Activated CD4-positive, alpha-beta T cell treated with anti-CD3 and anti-CD28 coated beads for 36 hours (primary cell): Measurements from ENCODE around the gene SDK1. TPM values are rescaled to one million over a fixed set of nuclear protein-coding genes. Genes with fewer than 3 reads are reported as not detected.

Experiments
- ATAC-seq: fragments of 200-7000 bp; cut with Tn5 transposase; one replicate; pipeline ENCODE4 v1.10.0; 2021; ENCODE audit warnings: mild to moderate bottlenecking, moderate library complexity
- CTCF ChIA-PET: fragments of 350-600 bp; sonication (Branson Sonifier 250); formaldehyde crosslinking; loops from one replicate; lab custom pipeline; 2021; ENCODE audit warnings: antibody characterized with exemption; lab: Charles Lee
- POLR2A ChIA-PET: fragments of 350-600 bp; sonication (Branson Sonifier 250); formaldehyde crosslinking; loops from one replicate; lab custom pipeline; 2021; ENCODE audit warnings: antibody characterized with exemption, inconsistent platforms; lab: Charles Lee
- DNase-seq: peaks from one replicate; pipeline ENCODE4 v3.0.0-alpha.2; 2020
- H3K27ac Mint-ChIP-seq: one replicate; pipeline ENCODE4 v1.8.0; 2021; ENCODE audit warnings: mixed read lengths
- H3K27me3 Mint-ChIP-seq: one replicate; pipeline ENCODE4 v1.8.0; 2021; ENCODE audit warnings: mixed read lengths
- H3K36me3 Mint-ChIP-seq: one replicate; pipeline ENCODE4 v1.8.0; 2021; ENCODE audit warnings: low read depth, mixed read lengths
- H3K4me1 Mint-ChIP-seq: one replicate; pipeline ENCODE4 v1.8.0; 2021; ENCODE audit warnings: mixed read lengths
- H3K4me3 Mint-ChIP-seq: one replicate; pipeline ENCODE4 v1.8.0; 2021; ENCODE audit warnings: mild to moderate bottlenecking, moderate library complexity, mixed read lengths
- H3K9me3 Mint-ChIP-seq: one replicate; pipeline ENCODE4 v1.8.0; 2021; ENCODE audit warnings: low read depth, mixed read lengths
- intact Hi-C, 2 experiments: fragments of 100-400 bp; cut with DNase I in 1 of 2; cut with micrococcal nuclease in 1 of 2; formaldehyde crosslinking; loops; one replicate each; pipeline versions ENCODE4 v1.14.2 to v1.15.1; 2022 to 2024; cut with DNase I, micrococcal nuclease
- total RNA-seq, 2 experiments: library from RNA; stranded (reverse); gene quantifications; one replicate each; pipeline ENCODE4 v1.2.3, GENCODE V29; 2021

SDK1 gene
- total RNA-seq, 2 experiments from 2014 or later: 1.1 to 1.9 TPM

GRCh38 chr7:3464900-3465622 is 164.0 kb downstream of the SDK1 start:
- Mint-ChIP-seq H3K9me3 (no peaks in the 10 kb centered on the region), H3K36me3 (no peaks in the 10 kb centered on the region), H3K4me1 (peaks cover 51% of the 10 kb centered on the region), H3K27ac (peak overlapping the region; percentile 38), H3K27me3 (no peaks in the 10 kb centered on the region), H3K4me3 (no peak overlapping the region)
- ChIA-PET CTCF (no interaction called here), POLR2A (no interaction called here)
- intact Hi-C loops: loop anchor here (5.0 to 10.0 kb wide), 2 partner anchors 163 to 710 kb away; partner anchors contain the start of gene SDK1 (in 1 of the 2)
- ATAC-seq (peak; percentile 18), DNase-seq (peak; percentile 67)

DNA sequence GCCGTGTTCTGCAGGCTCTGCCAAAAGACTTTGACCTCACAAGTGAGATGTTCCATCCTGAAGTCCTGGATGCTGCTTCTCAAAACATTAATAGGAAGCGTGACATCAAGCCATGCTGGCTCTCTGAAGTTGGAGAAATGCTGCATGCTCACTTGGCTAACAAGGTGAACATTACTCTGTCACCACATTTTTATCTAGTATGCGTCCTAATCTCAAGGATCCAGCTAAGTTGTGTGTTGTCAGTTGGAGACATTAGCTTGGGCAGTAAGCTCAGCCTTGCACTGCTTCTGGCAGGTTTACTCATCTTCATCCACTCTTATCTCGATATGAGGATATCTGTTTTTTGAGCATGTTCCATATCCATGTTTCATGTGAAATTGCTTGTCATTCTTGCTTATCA is 165.2 kb downstream of the SDK1 start:
- ATAC-seq: no peak
- POLR2A ChIA-PET: no interaction called here
- Mint-ChIP-seq H3K4me1 (peaks cover 46% of the 10 kb centered on the region), H3K9me3 (no peaks in the 10 kb centered on the region), H3K4me3 (no peak overlapping the region), H3K36me3 (no peaks in the 10 kb centered on the region), H3K27me3 (no peaks in the 10 kb centered on the region), H3K27ac (no peak overlapping the region)
- CTCF ChIA-PET: no interaction called here
- DNase-seq: no peak
- intact Hi-C loops: loop anchor here in 1 of 2 experiments (10.0 kb wide), 1 partner anchor 711 kb away; no protein-coding TSS in a partner anchor

GRCh38 chr7:3469641-3470040 is 168.6 kb downstream of the SDK1 start:
- no peak for DNase-seq
- no peaks in the 10 kb centered on the region for H3K36me3 Mint-ChIP-seq
- CTCF ChIA-PET: no interaction called here
- no peak overlapping the region for H3K27ac Mint-ChIP-seq
- POLR2A ChIA-PET: no interaction called here
- peaks cover 32% of the 10 kb centered on the region for H3K4me1 Mint-ChIP-seq
- H3K4me3 Mint-ChIP-seq: no peak overlapping the region
- ATAC-seq: no peak
- H3K9me3 Mint-ChIP-seq: no peaks in the 10 kb centered on the region
- H3K27me3 Mint-ChIP-seq: no peaks in the 10 kb centered on the region
- intact Hi-C loops: loop anchor here in 1 of 2 experiments (10.0 kb wide), 1 partner anchor 715 kb away; no protein-coding TSS in a partner anchor

DNA sequence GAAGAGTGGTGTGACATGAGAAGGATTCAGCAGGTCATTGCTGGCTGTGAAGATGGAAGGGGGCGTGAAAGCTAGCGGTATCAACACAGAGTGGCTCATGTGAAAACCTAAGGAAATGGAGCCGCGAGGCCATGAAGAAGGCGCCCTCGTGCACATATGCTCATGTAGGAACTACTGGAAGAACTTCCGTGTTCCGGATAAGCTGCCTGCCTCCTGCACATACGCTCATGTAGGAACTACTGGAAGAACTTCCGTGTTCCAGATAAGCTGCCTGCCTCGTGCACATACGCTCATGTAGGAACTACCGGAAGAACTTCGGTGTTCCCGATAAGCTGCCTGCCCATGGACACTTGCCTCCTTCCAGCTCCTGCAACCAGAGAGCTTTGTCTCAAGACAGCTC is 179.1 kb downstream of the SDK1 start:
- DNase-seq: no peak
- no peaks in the 10 kb centered on the region for H3K27me3 Mint-ChIP-seq
- ATAC-seq: no peak
- intact Hi-C loops: no loop called here
- no peak overlapping the region for H3K4me3 Mint-ChIP-seq
- H3K9me3 Mint-ChIP-seq: no peaks in the 10 kb centered on the region
- H3K36me3 Mint-ChIP-seq: no peaks in the 10 kb centered on the region
- CTCF ChIA-PET: no interaction called here
- H3K4me1 Mint-ChIP-seq: no peaks in the 10 kb centered on the region
- H3K27ac Mint-ChIP-seq: no peak overlapping the region
- POLR2A ChIA-PET: no interaction called here

DNA sequence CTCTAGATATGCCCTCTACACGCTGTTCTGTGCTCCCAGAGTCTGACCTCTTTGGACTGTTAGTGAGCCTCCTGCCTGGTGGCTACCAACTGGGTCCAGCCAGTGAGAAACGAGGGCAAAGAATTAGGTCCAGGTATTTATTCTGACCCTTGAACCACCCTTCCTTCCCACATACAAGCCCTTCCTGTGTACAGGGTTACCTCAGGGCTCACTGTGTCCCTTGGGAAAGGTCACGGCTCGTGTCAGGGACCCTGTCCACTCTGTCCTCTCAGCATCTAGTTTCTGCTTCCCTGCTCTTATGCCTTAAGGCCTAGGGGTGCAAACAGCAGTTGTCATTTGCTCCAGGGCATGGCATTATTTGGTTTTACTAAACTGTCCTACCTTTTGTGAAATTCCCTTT is 180.4 kb downstream of the SDK1 start:
- Mint-ChIP-seq H3K27ac (no peak overlapping the region), H3K9me3 (no peaks in the 10 kb centered on the region), H3K4me1 (no peaks in the 10 kb centered on the region), H3K27me3 (no peaks in the 10 kb centered on the region), H3K4me3 (no peak overlapping the region), H3K36me3 (no peaks in the 10 kb centered on the region)
- ChIA-PET CTCF (no interaction called here), POLR2A (no interaction called here)
- ATAC-seq (no peak), DNase-seq (no peak)
- intact Hi-C loops: no loop called here

GRCh38 chr7:3482147-3482921 is 181.3 kb downstream of the SDK1 start:
- Mint-ChIP-seq H3K4me1 (no peaks in the 10 kb centered on the region), H3K27me3 (no peaks in the 10 kb centered on the region), H3K36me3 (no peaks in the 10 kb centered on the region), H3K4me3 (no peak overlapping the region), H3K9me3 (no peaks in the 10 kb centered on the region), H3K27ac (no peak overlapping the region)
- no peak for ATAC-seq
- intact Hi-C loops: no loop called here
- ChIA-PET CTCF (no interaction called here), POLR2A (no interaction called here)
- no peak for DNase-seq

DNA sequence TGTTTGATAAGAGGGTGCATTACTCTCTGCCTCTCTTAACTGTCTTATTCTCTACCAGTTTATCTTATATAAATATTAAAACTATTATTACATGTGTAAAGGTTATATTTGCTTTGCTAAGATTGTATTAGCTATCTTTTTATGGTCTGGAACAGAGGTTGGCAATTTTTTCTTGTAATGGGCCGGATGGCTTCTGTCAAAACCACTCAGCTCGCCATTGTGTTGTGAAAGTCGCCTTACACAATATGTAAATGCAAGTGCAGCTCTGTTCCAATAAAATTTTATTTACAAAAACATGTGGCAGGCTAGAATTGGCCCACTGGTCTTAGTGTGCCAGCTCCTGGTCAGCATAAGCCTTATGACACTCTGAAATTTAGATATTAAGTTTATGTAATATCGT is 185.8 kb downstream of the SDK1 start:
- CTCF ChIA-PET: no interaction called here
- intact Hi-C loops: no loop called here
- no peak overlapping the region for H3K4me3 Mint-ChIP-seq

DNA sequence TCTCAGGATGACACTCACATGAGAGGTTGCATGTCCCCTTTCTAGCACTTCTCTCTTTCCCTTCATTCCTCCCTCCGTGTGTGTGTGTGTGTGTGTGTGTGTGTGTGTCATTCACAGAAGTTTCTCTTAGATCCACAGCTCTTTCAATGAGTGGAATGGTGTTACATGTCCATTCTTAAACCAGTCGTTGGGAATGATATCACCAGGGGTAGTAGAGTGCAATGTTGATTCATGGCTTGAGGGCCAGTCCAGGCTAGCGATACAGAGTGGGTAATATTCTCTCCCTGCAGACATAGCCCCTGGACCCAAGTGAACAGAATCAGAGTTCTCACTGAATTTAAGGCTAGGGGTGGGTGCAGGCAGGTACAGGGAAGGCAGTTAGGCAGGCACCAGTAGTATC is 187.8 kb downstream of the SDK1 start:
- H3K27me3 Mint-ChIP-seq: peaks cover 2% of the 10 kb centered on the region
- H3K4me3 Mint-ChIP-seq: no peak overlapping the region
- ChIA-PET CTCF (no interaction called here), POLR2A (no interaction called here)
- no peak overlapping the region for H3K27ac Mint-ChIP-seq
- DNase-seq: no peak
- intact Hi-C loops: no loop called here
- no peaks in the 10 kb centered on the region for H3K9me3 Mint-ChIP-seq
- no peak for ATAC-seq
- H3K4me1 Mint-ChIP-seq: peaks cover 10% of the 10 kb centered on the region
- no peaks in the 10 kb centered on the region for H3K36me3 Mint-ChIP-seq

More for the DNA sequence above, 185.8 kb downstream of the SDK1 start:
- POLR2A ChIA-PET: no interaction called here
- Mint-ChIP-seq H3K27ac (no peak overlapping the region), H3K9me3 (no peaks in the 10 kb centered on the region), H3K4me1 (no peaks in the 10 kb centered on the region), H3K36me3 (no peaks in the 10 kb centered on the region), H3K27me3 (peaks cover 2% of the 10 kb centered on the region)
- DNase-seq (no peak), ATAC-seq (no peak)

DNA sequence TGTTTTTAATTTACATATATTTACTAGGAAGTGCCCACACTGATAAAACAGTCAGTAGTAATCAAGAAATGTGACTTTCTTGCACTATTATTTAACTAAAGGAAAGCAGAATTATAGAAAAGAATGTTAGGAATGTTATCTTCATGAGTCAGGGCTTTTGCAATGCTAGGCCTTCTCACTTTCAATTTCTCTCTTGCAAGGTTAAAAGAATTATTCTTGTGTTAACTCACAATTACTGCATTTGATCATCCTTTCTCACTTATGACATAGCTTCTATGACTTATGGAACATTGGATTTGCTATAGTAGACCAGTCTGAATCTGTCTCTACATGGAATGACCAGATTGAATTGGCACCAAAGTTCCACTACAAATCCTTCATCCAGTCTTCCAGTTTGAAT is 192.4 kb downstream of the SDK1 start:
- H3K4me1 Mint-ChIP-seq: peaks cover 23% of the 10 kb centered on the region
- ChIA-PET CTCF (interaction anchor here (0.5 kb wide), 1 partner anchor 27 kb away, joined by 3 read pairs; no protein-coding TSS in a partner anchor), POLR2A (interaction anchor here (0.6 kb wide), 1 partner anchor 202 kb away, joined by 4 read pairs; no protein-coding TSS in a partner anchor)
- ATAC-seq (peak; percentile 23), DNase-seq (no peak)
- no peak overlapping the region for H3K4me3 Mint-ChIP-seq
- H3K36me3 Mint-ChIP-seq: no peaks in the 10 kb centered on the region
- peaks cover 2% of the 10 kb centered on the region for H3K27me3 Mint-ChIP-seq
- H3K9me3 Mint-ChIP-seq: peaks cover under 1% of the 10 kb centered on the region
- H3K27ac Mint-ChIP-seq: no peak overlapping the region
- intact Hi-C loops: no loop called here

- ATAC-seq: peak; percentile 83
- no peak overlapping the region for H3K4me3 Mint-ChIP-seq
- CTCF ChIA-PET: interaction anchor here (1.3 kb wide), 1 partner anchor 10 kb away, joined by 3 read pairs; no protein-coding TSS in a partner anchor
- no peak overlapping the region for H3K27ac Mint-ChIP-seq
- DNase-seq: peak; percentile 27
- no peaks in the 10 kb centered on the region for H3K27me3 Mint-ChIP-seq
- peaks cover 7% of the 10 kb centered on the region for H3K9me3 Mint-ChIP-seq
- intact Hi-C loops: no loop called here
- H3K4me1 Mint-ChIP-seq: peaks cover 23% of the 10 kb centered on the region
- H3K36me3 Mint-ChIP-seq: no peaks in the 10 kb centered on the region
- POLR2A ChIA-PET: interaction anchor here (0.6 to 0.8 kb wide), 2 partner anchors 64 to 349 kb away, joined by 5 to 6 read pairs; no protein-coding TSS in a partner anchor
Observed at GRCh38 chr7:3494947-3495346, 193.9 kb downstream of the SDK1 start.

DNA sequence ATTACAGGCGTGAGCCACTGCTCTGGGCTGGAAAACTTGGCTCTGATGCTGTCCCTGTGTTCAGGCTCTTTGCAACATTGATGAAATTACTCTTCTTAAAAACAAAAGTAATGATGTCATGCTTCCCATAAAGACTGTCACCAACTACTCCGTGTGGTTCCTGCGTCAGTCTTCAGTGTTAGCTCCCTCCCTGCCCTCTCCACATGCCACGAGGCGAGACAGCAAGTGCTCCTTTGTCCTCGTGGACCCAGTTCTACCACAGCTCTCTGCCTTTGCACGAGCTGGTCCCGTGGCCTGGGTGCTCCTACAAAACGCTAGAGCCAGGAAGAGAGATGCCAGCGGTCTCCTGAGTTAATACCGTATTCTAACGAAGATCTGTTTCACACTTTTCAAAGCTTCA is 194.5 kb downstream of the SDK1 start:
- ATAC-seq (no peak), DNase-seq (no peak)
- POLR2A ChIA-PET: no interaction called here
- H3K9me3 Mint-ChIP-seq: peaks cover 13% of the 10 kb centered on the region
- no peaks in the 10 kb centered on the region for H3K36me3 Mint-ChIP-seq
- no peak overlapping the region for H3K4me3 Mint-ChIP-seq
- CTCF ChIA-PET: interaction anchor here (1.0 to 1.3 kb wide), 2 partner anchors 11 to 34 kb away, joined by 3 read pairs; no protein-coding TSS in a partner anchor
- no peaks in the 10 kb centered on the region for H3K27me3 Mint-ChIP-seq
- H3K4me1 Mint-ChIP-seq: peaks cover 23% of the 10 kb centered on the region
- intact Hi-C loops: no loop called here
- H3K27ac Mint-ChIP-seq: no peak overlapping the region
